HG03378 (cell line): ENCODE data around the gene TMCC2.

Experiments used
- ATAC-seq: cut with Tn5 transposase; IDR thresholded peaks from one replicate; pipeline ENCODE4 v1.9.1; 2021; ENCODE audit warnings: mild to moderate bottlenecking, moderate library complexity; ENCODE audit not compliant: unreplicated experiment

The TMCC2 gene

GRCh38 chr1:205298191-205298994, 70.6 kb downstream of the TMCC2 start:
- ATAC-seq, result no peak

- no peak for ATAC-seq
These were observed 72.4 kb downstream of the TMCC2 start for GRCh38 chr1:205300149-205300548.

GRCh38 chr1:205301205-205301821, 73.6 kb downstream of the TMCC2 start:
- ATAC-seq, result no peak

- no peak for ATAC-seq
These were observed 74.3 kb downstream of the TMCC2 start for GRCh38 chr1:205301842-205302588.

- ATAC-seq, result no peak
These were observed 75.6 kb downstream of the TMCC2 start for GRCh38 chr1:205303247-205303888.

- ATAC-seq, result no peak
These were observed 76.4 kb downstream of the TMCC2 start for GRCh38 chr1:205304046-205304694.

GRCh38 chr1:205304695-205305070, 76.9 kb downstream of the TMCC2 start:
- no peak for ATAC-seq

- ATAC-seq, result no peak
These were observed 79.3 kb downstream of the TMCC2 start for GRCh38 chr1:205306929-205307566.

GRCh38 chr1:205309741-205310140, 82.0 kb downstream of the TMCC2 start:
- ATAC-seq, result no peak

GRCh38 chr1:205310976-205311704, 83.4 kb downstream of the TMCC2 start:
- ATAC-seq, result no peak

GRCh38 chr1:205312866-205313562, 85.3 kb downstream of the TMCC2 start:
- ATAC-seq, result no peak

- ATAC-seq, result no peak
These were observed 86.0 kb downstream of the TMCC2 start for GRCh38 chr1:205313563-205314308.

GRCh38 chr1:205315008-205315618, 87.4 kb downstream of the TMCC2 start:
- ATAC-seq, result no peak

GRCh38 chr1:205316161-205316566, 88.4 kb downstream of the TMCC2 start:
- no peak for ATAC-seq

- no peak for ATAC-seq
These were observed 89.7 kb downstream of the TMCC2 start for GRCh38 chr1:205317311-205317917.

GRCh38 chr1:205318231-205318991, 90.7 kb downstream of the TMCC2 start:
- no peak for ATAC-seq
